Nephron progenitor cell (in vitro differentiated cells): Measurements from ENCODE around the gene TMEM141.
"Not testable (repeated sequence)": the region's sequence is repeated elsewhere in the genome, so short reads cannot be mapped to it uniquely, and the experiment has no call there.

ENCODE experiments used
- DNase-seq: peaks from one replicate; pipeline ENCODE4 v3.0.0; 2021
- H3K27ac Mint-ChIP-seq: 2 replicates; pipeline ENCODE4 v1.8.0; 2021; ENCODE audit warnings: mild to moderate bottlenecking, moderate library complexity, mixed read lengths
- H3K27me3 Mint-ChIP-seq: 2 replicates; pipeline ENCODE4 v1.8.0; 2021; ENCODE audit warnings: mild to moderate bottlenecking, low read depth, mixed read lengths; ENCODE audit not compliant: poor library complexity
- H3K36me3 Mint-ChIP-seq: 2 replicates; pipeline ENCODE4 v1.8.0; 2021; ENCODE audit warnings: low read depth, mixed read lengths
- H3K4me1 Mint-ChIP-seq: 2 replicates; pipeline ENCODE4 v1.8.0; 2021; ENCODE audit warnings: mixed read lengths
- H3K4me3 Mint-ChIP-seq: 2 replicates; pipeline ENCODE4 v1.8.0; 2021; ENCODE audit warnings: mild to moderate bottlenecking, moderate library complexity, mixed read lengths
- H3K9me3 Mint-ChIP-seq: 2 replicates; pipeline ENCODE4 v1.8.0; 2021; ENCODE audit warnings: mild to moderate bottlenecking, moderate library complexity, mixed read lengths
- TF ChIP-seq, protein P1 (sequence below): fragments of 200-600 bp; sonication (generic); IDR thresholded peaks from 2 replicates; pipeline ENCODE4 v1.5.0; 2021; ENCODE audit warnings: antibody characterized with exemption

The TMEM141 gene

DNA sequence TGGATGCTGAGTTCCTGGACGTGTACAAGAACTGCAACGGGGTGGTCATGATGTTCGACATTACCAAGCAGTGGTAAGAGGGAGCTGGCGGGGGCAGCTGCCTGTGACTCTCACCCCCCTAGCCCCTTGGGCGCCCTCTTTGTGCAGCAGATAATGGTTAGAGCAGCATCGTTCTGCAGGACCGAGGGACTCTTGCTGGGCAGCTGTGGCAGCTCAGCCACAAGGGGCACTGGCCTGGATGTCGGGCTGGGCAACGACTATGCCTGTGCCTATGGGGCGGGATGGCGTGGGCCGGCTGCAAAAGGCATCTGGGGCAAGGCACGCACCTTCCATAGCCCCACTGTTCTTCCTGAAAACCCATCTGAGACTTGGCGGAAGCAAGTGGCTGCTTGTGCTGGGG lies 38.3 kb downstream of the TMEM141 start:
- TF ChIP-seq, protein P1, sequence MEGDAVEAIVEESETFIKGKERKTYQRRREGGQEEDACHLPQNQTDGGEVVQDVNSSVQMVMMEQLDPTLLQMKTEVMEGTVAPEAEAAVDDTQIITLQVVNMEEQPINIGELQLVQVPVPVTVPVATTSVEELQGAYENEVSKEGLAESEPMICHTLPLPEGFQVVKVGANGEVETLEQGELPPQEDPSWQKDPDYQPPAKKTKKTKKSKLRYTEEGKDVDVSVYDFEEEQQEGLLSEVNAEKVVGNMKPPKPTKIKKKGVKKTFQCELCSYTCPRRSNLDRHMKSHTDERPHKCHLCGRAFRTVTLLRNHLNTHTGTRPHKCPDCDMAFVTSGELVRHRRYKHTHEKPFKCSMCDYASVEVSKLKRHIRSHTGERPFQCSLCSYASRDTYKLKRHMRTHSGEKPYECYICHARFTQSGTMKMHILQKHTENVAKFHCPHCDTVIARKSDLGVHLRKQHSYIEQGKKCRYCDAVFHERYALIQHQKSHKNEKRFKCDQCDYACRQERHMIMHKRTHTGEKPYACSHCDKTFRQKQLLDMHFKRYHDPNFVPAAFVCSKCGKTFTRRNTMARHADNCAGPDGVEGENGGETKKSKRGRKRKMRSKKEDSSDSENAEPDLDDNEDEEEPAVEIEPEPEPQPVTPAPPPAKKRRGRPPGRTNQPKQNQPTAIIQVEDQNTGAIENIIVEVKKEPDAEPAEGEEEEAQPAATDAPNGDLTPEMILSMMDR = no peak
- DNase-seq = no peak
- H3K4me3 Mint-ChIP-seq = no peak overlapping the region
- H3K27me3 Mint-ChIP-seq = no peaks in the 10 kb centered on the region
- H3K27ac Mint-ChIP-seq = no peak overlapping the region
- peaks cover 3% of the 10 kb centered on the region for H3K4me1 Mint-ChIP-seq
- H3K9me3 Mint-ChIP-seq = no peaks in the 10 kb centered on the region
- H3K36me3 Mint-ChIP-seq = peaks cover 12% of the 10 kb centered on the region

DNA sequence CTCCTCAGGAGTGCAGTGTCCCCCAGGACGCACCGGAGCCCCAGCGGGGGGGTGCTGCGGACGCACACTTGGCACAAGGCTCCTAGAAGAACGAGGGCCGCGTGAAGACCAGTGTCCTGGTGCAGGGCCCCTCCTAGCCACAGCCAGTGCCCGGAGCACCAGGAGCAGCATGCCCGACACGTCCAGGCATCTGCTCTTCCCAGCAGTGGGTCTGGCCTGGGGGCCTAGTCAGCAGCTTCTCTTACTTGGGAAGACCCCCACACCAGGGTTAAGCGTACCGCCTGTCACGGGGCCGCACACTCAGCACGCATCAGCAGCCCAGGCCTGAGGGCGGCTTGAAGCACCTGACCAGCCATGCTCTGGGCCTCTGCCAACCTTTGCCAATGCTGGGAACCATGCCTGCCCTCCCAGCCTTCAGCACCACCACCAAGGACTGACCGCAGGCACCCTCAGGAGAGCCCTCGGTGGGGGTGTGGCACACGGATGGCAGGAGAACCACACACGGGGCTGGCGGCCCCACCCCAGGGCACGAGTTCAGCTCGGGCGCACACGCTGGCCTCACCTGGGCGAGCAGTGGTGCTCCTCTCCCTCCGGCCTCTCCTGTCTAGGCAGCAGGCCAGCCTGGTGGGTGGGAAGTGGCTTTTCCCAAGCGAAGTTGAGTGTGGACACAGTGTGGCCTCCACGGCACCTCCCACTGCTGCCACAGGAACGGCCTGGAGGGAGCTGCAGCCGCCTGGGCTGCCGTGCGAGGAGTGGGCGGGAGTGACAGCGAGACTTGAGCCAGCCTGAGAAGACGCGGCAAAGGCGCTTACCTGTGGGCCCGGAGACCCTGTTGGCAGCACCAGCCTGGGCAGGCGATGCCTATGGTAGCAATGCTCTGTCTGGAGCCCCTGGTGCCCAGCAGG lies 39.1 kb downstream of the TMEM141 start:
- Mint-ChIP-seq H3K4me3 (no peak overlapping the region), H3K27ac (no peak overlapping the region), H3K9me3 (no peaks in the 10 kb centered on the region), H3K27me3 (no peaks in the 10 kb centered on the region), H3K4me1 (peaks cover 3% of the 10 kb centered on the region), H3K36me3 (peaks cover 12% of the 10 kb centered on the region)
- TF ChIP-seq, protein P1 = no peak
- no peak for DNase-seq

- peaks cover 12% of the 10 kb centered on the region for H3K36me3 Mint-ChIP-seq
- peaks cover 3% of the 10 kb centered on the region for H3K4me1 Mint-ChIP-seq
- TF ChIP-seq, protein P1 = no peak
- DNase-seq = no peak
- H3K27me3 Mint-ChIP-seq = no peaks in the 10 kb centered on the region
- H3K27ac Mint-ChIP-seq = no peak overlapping the region
- no peaks in the 10 kb centered on the region for H3K9me3 Mint-ChIP-seq
- H3K4me3 Mint-ChIP-seq = no peak overlapping the region
Measured at GRCh38 chr9:136831002-136831719, 40.0 kb downstream of the TMEM141 start.

DNA sequence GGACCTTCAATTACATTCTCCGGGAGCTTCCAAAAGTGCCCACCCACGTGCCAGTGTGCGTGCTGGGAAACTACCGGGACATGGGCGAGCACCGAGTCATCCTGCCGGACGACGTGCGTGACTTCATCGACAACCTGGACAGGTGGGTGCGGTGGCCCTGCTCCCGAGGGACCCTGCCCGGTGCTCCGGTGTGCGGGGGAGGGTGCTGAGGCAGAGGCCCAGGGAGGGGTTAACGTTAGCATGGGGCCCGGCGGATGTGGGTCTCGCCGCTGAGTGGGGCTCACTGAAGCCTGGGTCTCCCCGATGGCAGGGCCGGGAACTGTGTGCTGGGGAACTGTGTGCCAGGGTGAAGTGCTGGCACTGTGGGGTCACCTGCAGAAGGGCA lies 40.6 kb downstream of the TMEM141 start:
- no peak overlapping the region for H3K27ac Mint-ChIP-seq
- no peaks in the 10 kb centered on the region for H3K9me3 Mint-ChIP-seq
- peaks cover 3% of the 10 kb centered on the region for H3K4me1 Mint-ChIP-seq
- no peak overlapping the region for H3K4me3 Mint-ChIP-seq
- H3K27me3 Mint-ChIP-seq = no peaks in the 10 kb centered on the region
- peaks cover 12% of the 10 kb centered on the region for H3K36me3 Mint-ChIP-seq
- TF ChIP-seq, protein P1 = no peak
- no peak for DNase-seq

GRCh38 chr9:136832581-136832980 lies 41.4 kb downstream of the TMEM141 start:
- Mint-ChIP-seq H3K4me1 (peaks cover 3% of the 10 kb centered on the region), H3K36me3 (peaks cover 12% of the 10 kb centered on the region), H3K9me3 (no peaks in the 10 kb centered on the region), H3K27me3 (no peaks in the 10 kb centered on the region), H3K27ac (no peak overlapping the region), H3K4me3 (no peak overlapping the region)
- TF ChIP-seq, protein P1 = no peak
- DNase-seq = no peak

- peak overlapping the region; percentile 94 for H3K27ac Mint-ChIP-seq
- not testable (repeated sequence) for H3K9me3 Mint-ChIP-seq, DNase-seq, H3K4me1 Mint-ChIP-seq, H3K4me3 Mint-ChIP-seq, H3K27me3 Mint-ChIP-seq
- H3K36me3 Mint-ChIP-seq = peaks cover 12% of the 10 kb centered on the region
Measured at GRCh38 chr9:136833381-136834048, 42.4 kb downstream of the TMEM141 start.
